Measurements from ENCODE around the gene STX8.
A peak's percentile ranks its signal among the peaks of the same experiment; 100 is the strongest.

The STX8 gene

DNA sequence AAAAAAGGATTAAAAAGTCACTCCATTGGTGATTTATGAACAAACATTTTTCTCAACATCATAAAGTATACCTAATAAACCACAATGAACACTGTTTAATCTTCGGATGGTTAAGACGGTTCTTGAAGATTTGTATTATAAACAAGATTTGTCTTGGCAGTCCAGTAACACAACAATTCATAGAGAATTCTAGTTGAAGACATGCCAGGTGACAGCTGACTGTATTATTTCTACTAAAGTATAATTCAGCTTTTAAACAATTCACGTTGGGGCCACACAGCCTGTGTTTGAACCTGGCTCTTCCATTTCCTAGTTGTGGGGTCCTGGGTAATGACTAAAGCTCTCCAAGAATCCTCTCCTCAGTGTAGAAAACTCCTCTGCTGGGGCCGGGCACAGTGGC is 22.0 kb downstream of the STX8 start:
- no peak for DNase-seq

DNA sequence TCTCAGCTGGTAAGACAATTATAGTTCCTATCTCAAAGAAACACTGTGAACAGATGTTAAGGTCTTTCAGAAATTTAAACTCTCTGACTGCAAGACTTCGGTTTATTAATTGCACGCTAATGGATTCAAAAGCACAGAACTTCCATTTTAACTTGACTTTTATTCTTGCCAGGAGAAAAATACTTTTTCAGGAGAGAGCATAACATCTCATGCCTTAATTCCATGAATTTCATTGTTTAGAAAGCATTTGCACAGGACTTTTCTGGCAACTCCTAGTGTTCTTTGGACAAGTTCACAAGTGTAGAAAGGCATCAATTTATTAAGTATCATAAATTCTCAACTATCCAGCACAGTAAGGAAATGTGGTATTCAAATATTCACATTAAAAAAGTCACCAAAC is 22.4 kb downstream of the STX8 start:
- DNase-seq: no peak

DNA sequence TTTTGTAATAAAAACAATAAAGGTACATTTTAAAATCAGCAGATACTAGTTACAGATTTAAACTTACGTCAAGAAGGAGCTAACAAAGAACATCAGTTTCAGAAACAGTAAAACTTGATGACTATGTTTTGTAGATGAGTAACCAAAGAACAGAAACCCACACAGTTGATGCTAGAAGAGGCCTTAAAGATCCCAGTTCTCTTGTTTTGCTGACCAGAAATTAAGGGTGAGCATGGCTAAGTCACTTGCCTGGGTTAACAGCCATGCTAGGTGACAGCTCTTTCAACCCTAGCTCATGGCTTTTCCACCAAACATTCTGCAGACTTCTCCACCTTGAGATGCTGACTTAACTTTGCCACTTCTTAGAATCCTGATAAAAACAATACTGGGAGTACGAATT is 26.4 kb downstream of the STX8 start:
- no peak for DNase-seq

DNA sequence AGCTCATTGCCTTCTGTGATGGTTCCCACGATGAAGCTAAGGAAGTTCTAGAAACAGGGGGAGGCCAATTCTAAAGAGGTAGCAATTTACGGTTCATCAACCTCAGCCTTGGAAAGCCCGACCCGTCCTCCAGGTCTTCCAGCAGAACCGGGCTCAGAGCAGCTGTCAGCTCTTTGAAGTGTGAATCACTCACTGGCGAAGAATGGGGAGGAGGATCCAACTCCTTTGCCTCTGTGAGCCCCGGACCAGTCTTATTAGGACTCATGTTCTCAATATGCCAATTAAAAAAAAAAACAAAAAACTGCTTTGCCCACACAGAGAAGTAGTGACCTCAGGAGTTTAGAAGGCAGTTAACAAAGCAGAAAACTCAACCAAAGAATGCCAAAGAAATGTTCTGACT is 31.4 kb downstream of the STX8 start:
- DNase-seq: no peak

DNA sequence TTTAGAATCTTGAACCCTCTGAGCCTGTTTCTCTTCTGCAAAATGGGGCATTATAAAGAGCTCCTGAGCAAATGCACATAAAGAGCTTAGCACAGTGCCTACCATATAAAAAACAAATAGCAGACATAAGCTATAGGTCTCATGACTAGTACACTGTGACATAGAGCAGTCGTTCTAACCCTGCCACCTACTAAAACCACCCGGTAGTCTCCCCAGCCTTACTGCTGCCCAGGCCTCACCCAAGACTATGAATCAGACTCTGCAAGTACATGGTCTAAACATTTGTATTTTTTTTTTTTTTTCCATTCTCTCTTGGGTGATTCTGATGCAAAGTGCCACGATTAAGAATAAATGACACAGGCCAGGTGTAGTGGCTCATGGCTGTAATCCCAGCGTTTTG is 33.9 kb downstream of the STX8 start:
- DNase-seq: no peak

DNA sequence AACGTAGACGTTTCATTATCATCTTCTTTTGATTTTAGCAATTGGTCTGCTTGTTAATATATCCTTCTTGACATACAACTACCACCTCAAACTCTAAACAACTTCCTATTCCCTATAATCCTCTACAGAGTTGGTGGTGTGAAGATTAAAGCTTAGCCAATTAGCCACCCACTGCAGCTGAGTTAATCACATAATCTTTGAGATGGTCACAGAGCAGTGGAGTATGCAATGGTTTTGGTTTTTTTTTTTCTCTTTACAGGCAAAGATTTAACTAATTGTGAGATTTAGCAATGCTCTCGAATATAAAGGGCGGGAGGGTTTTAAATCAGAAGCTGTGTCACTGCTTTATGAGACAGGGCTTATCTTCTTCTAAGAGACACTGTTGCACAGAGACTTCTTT is 37.0 kb downstream of the STX8 start:
- no peak for DNase-seq

DNA sequence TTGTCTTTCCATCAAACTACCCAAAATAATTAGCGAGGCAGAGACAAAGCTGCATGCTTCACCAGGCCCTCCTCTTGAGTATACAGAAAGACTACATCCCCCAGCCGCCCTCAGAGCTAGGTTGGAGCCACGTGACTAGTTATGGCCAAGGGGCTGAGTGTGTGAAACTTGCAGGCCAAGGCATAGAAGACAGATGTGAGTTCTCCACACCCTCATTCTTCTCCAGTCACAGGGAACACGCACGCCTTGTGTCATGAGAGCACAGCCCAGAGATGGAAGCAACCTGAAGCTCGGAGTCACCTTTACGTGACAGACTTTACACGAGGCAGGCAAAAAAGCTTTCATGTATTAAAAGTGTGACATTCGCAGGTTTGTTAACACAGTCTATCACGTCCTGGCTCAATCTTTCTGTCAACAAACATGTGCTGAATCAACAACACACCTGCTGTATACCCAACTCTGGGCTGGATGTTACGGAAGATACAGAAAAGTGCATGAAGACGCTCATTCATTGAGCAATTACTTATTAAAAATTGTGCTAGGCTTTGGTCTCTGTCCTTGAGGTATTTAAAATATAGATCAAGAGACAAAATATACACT is 38.3 kb downstream of the STX8 start:
- DNase-seq: no peak

DNA sequence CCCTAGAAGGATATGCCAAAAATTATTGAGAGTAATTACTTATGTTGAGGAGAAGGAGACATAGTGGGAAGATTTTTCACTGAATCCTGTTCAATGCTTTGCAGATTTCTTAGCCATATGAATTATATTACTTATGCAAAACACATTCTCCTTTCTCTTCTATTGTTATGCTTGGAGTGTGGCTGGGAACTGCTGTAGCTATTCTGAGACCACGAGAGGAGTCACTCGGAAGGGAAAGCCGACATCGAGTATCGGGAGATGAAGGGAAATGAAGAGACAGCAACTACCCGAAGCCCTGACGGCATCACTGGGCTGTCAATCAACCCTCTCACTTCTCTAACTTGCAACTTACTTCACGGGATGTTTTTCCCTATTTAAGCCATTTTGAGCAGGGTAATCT is 39.6 kb downstream of the STX8 start:
- no peak for DNase-seq

DNA sequence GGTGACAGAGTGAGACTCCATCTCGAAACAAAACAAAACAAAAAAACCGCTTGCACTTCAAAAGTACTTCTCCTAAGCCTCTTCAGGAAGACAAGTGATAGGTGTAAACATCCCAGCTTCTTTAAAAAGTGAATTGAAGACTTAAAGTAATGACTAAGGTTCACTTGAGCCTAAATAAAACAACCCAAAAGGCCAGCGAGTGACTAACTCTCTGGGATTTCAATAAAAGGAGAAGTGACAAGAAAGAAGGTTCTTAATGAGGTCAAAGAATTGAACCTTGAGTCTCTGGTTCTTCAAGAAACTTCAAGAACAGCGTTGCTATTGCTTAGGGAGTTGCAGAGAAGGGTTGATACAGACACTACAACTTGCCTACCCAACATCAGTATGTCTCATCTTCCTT is 42.2 kb downstream of the STX8 start:
- no peak for DNase-seq

DNA sequence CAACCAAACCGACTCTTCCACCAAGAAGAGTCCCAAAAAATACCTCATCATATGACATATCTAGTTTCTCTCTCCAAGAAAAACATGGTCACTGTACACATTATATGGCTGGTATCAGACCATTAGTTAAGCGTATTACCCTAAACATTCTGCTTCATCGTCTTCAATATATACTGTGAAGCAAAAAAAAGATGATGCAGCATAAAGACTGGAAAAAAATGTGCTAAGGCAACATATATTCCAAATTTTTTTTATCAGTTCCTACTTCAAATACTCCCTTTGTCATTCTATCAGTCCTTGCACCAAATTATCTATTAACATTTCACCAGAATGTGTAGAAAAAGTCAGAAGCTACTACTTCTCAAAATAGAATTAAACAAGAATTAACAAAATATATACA is 42.9 kb downstream of the STX8 start:
- DNase-seq: no peak

DNA sequence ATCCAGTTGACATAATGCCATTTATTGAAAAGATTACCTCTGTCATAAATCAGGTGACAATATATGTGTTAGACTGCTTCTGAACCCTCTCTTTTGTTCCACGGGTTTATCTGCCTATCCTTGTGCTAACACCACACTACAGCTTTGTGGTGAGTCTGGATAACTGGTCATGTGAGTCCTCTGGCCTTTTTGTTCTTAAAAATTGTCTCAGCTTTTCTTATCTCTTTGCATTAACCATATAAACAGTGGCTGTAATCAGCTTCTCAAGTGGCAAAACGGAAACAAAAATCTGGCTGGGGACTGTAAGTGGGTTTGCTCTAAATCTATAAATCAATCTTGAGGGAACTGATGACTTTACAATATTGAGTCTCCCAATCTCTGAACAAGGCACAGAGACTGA is 44.6 kb downstream of the STX8 start:
- no peak for DNase-seq

DNA sequence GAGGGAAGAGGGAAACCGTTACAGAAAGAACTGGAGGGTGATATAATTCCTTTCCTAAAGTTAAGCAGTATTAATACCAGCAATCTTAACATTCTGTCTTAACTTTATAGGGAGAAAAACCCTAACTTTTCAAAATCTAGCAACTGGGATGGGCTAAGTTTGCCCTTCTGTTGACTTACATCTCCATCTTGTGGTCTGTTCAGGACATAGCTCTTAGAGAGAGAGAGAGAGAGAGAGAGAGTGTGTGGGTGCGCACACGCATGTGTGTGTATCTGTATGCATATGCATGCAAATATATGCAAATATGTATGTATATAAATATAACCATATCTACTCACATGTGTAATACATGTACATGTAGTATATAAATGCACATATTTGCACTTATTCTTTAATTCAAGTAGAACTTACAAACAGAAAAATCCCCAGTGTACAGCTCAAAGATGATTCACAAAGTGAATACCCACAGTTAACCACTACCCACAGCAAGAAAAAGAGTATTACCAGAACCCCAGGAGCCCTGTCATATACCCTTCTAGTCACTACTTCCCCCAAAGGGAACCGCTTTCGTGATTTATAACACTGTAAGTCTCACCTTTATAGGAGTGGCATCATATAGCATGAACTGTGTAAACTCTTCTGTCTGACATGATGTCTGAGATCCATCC is 46.5 kb downstream of the STX8 start:
- DNase-seq: no peak

DNA sequence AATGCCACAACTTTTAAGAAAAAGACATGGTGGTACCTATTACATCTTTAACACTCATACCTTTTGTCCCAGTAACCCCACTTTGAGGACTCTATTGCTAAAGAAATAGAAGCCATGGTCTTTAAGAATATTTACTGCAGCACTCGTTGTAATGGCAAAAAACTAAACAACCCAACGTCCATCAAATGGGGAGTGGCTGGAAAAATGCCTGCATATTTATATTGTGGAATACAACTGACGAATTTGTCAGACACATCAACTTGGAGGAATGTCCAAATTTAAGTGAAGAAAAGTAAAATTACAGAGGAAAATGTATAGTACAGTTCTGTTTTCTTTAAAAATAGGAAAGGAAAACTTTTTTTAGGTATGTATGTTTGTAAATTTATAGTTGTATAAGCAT is 47.8 kb downstream of the STX8 start:
- DNase-seq: no peak

DNA sequence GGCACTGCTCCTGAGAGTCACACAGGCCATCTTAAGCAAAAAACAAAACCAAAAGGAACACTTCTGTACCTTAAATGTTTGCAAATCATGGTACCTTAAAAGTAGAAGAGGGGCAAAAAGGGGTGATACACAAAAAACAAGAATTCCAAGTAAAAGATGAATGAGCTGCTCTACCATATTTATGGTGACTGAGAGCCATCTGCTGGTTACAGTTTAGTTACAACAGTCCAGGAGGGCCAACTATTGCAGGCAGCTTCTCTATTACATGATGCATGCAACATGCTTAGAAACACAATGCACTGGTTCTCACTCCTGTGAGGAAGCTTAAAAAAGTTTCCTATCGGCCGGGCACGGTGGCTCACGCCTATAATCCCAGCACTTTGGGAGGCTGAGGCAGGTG is 53.5 kb downstream of the STX8 start:
- peak; percentile 39 for DNase-seq

DNA sequence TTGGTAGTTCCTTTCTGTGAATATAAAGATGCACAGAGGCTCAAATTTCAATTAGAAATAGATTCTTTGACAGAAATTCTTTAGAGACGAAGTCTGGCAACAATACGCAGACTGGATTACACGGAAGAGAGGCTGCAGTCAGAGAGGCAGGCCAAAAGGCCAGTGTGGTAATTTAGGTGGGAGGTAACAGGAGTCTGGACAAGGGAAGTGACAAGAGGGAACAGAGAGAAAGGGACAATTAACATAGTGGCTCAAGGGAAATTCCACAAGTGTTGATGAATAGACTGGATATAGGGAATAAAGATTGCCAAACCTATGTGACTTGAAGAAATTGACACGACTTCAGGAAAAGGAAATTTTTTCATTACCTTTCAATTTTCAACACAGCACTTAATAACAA is 54.6 kb downstream of the STX8 start:
- DNase-seq: no peak

DNA sequence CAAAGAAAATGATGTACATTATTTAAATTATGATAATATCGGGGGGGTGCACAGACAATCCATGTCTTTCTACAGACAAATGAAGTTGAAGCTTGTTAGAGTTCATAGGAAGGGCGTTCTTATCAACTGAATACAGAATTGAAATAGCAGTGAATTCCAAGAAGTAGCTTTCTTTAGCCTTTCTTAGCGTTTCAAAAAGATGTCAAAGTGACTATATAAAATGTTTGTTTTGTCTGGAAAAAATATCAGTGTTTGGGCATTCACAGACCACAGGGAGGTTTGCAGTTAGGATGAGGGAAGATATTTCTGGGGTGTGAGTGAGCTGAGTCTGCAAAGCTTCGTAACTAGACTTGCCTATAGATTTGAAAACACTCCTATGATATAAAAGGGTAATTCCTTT is 55.0 kb downstream of the STX8 start:
- no peak for DNase-seq

DNA sequence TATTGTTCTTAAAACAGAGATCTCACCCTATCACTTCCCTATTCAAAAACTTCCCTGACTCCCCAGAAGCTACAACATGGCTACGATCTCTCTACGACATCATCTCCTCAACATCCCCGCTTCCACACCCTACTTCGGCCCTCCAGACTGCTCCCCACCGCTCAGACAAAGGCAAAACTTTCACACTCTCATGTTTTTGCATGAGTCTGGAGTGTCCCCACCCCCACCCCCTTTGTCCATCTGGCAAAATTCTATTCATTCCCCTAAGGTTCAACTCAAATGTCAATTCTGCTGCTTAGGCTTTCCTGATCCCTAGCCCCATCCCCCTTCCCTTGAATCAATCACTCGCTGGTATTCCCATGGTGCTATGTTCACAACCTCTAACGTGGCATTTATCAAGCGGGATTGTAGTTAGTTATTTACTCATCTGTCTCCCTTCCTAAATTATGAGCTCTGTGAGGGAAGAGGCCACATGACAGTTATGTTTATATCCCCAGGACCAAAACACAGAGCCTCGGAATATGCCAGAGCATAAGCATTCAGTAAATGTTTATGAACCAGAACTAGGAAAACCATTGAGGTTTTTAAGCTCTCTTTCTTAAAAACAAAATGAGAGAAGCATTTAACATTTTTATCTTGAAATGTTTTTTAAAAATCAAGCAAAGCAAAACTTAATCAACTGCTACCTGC is 55.9 kb downstream of the STX8 start:
- no peak for DNase-seq

DNA sequence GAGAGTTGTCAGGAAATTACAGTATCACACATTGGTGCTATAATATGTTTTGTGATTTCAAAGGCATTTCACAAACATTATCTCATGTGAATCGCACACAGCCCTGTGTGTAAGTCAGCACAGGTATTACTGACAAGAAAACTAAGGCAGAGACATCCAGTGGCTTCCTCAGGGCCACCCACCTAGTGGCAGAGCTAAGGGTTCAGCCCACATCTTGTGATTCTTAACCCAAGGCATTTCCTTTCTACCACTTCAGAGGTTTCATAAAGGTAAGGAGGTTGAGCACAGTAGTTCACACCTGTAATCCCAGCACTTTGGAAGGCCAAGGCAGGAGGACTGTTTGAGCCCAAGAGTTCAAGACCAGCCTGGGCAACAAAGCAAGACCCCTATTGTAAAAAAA is 58.2 kb downstream of the STX8 start:
- DNase-seq: no peak

DNA sequence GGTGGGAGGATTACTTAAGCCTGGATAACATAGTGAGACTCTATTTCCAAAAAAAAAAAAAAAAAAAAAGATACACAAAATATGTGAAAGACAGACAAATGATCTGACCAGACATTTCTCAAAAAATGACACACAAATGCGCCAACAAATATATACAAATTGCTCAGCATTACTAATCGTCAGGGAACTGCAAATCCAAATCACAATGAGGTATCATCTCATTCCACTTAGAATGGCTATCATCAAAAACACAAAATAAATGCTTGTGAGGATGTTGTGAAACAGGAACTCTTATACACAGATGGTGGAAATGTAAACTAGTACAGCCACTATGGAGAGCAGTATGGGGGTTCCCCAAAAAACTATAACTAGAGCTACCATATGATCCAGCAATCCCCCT is 62.4 kb downstream of the STX8 start:
- DNase-seq: no peak

DNA sequence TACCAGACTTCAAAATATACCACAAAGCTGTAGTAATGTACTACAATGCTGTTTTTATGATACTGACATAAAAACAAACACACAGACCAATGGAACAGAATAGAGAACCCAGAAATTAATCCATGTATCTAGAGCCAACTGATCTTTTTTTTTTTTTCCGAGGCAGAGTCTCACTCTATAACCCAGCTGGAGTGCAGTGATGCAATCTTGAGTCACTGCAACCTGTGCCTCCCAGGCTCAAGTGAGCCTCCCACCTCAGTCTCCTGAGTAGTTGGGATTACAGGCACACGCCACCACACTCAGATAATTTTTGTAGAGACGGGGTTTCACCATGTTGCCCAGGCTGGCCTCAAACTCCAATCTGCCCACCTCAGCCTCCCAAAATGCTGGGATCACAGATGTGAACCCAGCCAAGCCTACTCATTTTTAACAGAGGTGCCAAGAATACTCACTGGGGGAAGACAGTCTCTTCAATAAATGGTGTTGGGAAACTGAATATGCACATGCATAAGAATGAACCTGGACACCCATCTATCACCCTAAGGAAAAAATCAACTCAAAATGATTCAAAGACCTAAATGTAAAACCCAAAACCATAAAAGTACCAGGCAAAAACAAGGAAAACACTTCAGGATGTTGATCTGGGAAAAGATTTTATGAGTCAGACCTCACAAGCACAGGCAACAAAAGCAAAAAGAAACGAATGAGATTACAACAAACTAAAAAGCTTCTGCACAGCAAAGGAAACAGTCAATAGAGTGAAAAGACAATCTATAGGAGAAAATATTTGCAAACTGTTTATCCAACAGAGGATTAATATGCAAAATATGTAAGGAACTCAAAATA is 63.1 kb downstream of the STX8 start:
- DNase-seq: no peak

DNA sequence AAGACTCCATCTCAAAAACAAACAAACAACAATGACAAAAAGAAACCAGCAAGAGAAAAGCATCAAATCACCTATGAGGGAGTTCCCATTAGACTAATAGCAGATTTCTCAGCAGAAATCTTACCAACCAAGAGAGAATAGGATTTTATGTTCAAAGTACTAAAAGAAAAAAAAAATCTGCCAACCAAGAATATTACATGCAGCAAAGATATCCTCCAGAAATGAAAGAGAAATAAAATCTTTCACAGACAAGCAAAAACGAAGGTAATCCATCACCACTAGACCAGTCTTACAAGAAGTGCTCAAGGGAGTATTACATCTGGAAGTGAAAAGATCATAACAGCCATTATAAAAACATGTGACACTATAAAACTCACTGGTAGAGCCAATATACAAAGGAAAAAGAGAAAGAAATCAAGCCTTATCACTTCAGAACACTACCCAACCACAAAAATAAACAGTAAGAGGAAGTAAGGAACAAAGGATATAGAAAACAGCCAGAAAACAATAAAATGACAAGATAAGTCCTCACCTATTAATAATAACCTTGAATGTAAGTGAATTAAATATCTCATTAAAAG is 66.3 kb downstream of the STX8 start:
- DNase-seq: no peak

DNA sequence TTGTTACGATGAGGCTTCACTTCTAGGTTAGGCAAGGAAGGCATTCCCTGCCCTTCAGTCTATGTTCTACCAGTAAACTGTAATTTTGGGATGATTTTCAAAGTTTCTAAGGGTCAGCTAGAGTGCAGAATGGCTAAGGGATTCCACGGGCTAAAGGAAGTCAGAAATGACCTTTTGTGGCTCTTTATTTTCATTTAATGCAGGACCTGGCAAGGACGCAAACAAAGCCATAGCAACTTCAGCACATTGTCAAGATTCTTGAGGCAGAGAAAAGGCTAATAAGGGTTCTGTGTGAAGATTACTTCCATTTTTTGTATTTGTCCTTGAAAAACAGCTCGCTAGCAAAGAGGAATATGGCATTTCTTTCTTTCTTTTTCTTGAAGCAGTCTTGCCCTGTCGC is 76.6 kb downstream of the STX8 start:
- DNase-seq: no peak

DNA sequence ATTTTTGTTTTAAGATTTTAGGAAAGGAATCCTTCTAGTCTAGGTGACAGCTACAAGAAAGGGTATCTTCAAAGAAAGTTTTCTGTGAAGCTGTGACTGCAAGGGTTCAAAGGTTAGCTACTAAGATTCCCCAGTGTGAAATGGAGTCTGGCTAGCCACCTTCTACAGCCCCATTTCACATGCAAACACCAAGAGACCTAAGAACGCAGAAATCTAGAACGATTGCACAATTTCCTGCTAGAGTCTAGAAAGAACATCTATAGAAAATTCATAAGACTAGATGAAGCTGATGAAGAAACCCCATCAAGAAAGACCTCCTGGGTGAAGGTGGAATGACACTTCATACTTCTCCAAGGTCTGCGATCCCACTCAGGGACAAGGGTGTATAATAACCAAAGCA is 77.1 kb downstream of the STX8 start:
- no peak for DNase-seq

Measured in NCI-H1436 (cell line).